Thyroid gland (tissue), 4 donors: ENCODE results near the gene KCNQ1OT1. TPM values are rescaled to one million over a fixed set of nuclear protein-coding genes. Genes with fewer than 3 reads are reported as not detected.

Source experiments
- DNase-seq, 2 donors: peaks; one replicate each; pipeline ENCODE4 v3.0.0-alpha.2; 2019
- H3K27ac ChIP-seq, 3 donors: fragments of 200-600 bp; sonication (generic); 1 replicate in 2 of 3; 2 replicates in 1 of 3; pipeline ENCODE4 v1.5.1; 2016 to 2019; ENCODE audit warnings: mild to moderate bottlenecking in 1 of 3, moderate library complexity in 1 of 3
- H3K27me3 ChIP-seq: fragments of 200-600 bp; sonication (generic); one replicate; pipeline ENCODE4 v1.5.1; 2019
- H3K36me3 ChIP-seq, 2 donors: fragments of 200-600 bp; sonication (generic); one replicate each; pipeline ENCODE4 v1.5.1; 2016 to 2019
- H3K4me1 ChIP-seq, 2 donors: fragments of 200-600 bp; sonication (generic); one replicate each; pipeline ENCODE4 v1.5.1; 2017 to 2019
- H3K4me3 ChIP-seq, 3 donors: fragments of 200-600 bp; sonication (generic); replicated peaks in 1 of 3; 1 replicate in 2 of 3; 2 replicates in 1 of 3; pipeline ENCODE4 v1.5.1; 2016; ENCODE audit warnings: mild to moderate bottlenecking in 1 of 3
- H3K9me3 ChIP-seq: fragments of 200-600 bp; sonication (generic); one replicate; pipeline ENCODE4 v1.5.1; 2017
- POLR2A ChIP-seq, 2 donors: fragments of 450-650 bp; IDR thresholded peaks; one replicate each; pipeline ENCODE4 v1.6.1; 2017; ENCODE audit warnings: antibody characterized with exemption in 2 of 2, mild to moderate bottlenecking in 2 of 2, moderate library complexity in 1 of 2
- WGBS, 2 donors: methylation state at CpG; one replicate each; pipeline ENCODE4 v1.1.5; 2017; 5-methylcytosine and 5-hydroxymethylcytosine counted together
- intact Hi-C: fragments of 100-400 bp; cut with DNase I; formaldehyde crosslinking; loops from one replicate; pipeline ENCODE4 v1.15.1; 2023
- small RNA-seq: library from RNA; depleted of rRNA; stranded (forward); fragments of <200 nt; gene quantifications from one replicate; pipeline ENCODE3, GENCODE V24; 2016
- total RNA-seq, 4 donors: library from RNA; depleted of rRNA; stranded (reverse); fragments of >200 nt; gene quantifications; one replicate each; pipeline ENCODE4 v1.2.3, GENCODE V29; 2016
- TF ChIP-seq, protein P1 (sequence below), 6 experiments: fragments of 200-600 bp in 3 of 6; fragments of 450-650 bp in 3 of 6; sonication (generic) in 3 of 6; IDR thresholded peaks; one replicate each; pipeline ENCODE4 v1.5.1; 2016 to 2019; ENCODE audit warnings: antibody characterized with exemption in 6 of 6, mild to moderate bottlenecking in 2 of 6, inconsistent platforms in 1 of 6, moderate library complexity in 1 of 6

Gene KCNQ1OT1
- total RNA-seq, 4 donors from 2014 or later: 2.0 to 4.1 (median 3.2) TPM

DNA sequence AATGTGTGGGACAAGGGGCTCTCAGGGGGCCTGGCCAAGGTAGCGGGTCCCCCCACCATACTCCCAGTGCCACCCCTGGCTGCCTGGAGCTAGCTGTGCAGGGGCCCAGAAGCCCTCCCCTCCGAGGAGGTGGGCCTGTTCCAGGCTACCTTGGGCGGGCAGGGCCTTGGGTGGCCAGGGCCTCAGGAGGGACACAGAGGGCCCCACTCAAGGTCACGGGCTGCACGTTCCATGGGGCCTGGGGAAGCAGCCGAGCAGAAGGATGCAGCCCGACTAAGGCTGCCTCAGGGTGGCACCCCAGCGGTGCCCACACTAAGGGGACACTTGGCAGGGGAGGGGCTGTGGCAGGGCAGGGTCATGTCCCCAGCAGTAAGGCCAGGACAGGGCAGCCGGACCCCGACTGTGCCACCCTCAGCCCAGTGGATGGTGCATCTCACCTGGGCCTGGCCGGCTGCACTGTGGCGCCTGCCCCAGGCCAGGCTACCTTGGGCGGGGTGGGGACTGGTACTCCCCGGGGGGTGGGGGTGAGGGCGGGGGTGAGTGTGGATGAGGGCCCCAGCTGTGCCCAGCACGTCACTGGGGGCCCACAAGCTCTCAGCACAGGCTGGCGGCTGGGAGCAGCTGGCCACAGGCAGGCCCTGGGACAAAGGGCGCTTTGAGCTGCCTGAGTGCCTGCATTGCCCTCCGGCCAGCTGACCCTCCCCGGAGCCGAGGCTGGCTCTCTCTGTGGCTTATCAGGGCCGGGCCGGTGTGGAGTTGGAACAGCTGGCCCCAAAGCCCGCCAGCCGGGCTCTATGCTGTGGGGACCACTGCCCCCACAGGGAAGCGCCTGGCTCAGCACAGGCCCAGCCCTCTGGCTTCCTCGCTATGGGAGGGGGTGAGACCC, 137.9 kb downstream of the KCNQ1OT1 start:
- no peaks in the 10 kb centered on the region for H3K9me3 ChIP-seq
- 89 to 93% methylated on average over 13 to 15 of the region's 27 CpGs for WGBS, 2 donors
- no peak overlapping the region for H3K4me3 ChIP-seq
- no peaks in the 10 kb centered on the region for H3K27me3 ChIP-seq
- no peaks in the 10 kb centered on the region for H3K36me3 ChIP-seq
- TF ChIP-seq, protein P1, sequence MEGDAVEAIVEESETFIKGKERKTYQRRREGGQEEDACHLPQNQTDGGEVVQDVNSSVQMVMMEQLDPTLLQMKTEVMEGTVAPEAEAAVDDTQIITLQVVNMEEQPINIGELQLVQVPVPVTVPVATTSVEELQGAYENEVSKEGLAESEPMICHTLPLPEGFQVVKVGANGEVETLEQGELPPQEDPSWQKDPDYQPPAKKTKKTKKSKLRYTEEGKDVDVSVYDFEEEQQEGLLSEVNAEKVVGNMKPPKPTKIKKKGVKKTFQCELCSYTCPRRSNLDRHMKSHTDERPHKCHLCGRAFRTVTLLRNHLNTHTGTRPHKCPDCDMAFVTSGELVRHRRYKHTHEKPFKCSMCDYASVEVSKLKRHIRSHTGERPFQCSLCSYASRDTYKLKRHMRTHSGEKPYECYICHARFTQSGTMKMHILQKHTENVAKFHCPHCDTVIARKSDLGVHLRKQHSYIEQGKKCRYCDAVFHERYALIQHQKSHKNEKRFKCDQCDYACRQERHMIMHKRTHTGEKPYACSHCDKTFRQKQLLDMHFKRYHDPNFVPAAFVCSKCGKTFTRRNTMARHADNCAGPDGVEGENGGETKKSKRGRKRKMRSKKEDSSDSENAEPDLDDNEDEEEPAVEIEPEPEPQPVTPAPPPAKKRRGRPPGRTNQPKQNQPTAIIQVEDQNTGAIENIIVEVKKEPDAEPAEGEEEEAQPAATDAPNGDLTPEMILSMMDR (IDR thresholded peaks at IDR 0.05): no peak
- TF ChIP-seq POLR2A (IDR thresholded peaks at IDR 0.05): no peak
- no peak overlapping the region for H3K27ac ChIP-seq
- no peak for DNase-seq
- peaks cover 17 to 24% of the 10 kb centered on the region in 2 donors for H3K4me1 ChIP-seq
- intact Hi-C loops: no loop called here

DNA sequence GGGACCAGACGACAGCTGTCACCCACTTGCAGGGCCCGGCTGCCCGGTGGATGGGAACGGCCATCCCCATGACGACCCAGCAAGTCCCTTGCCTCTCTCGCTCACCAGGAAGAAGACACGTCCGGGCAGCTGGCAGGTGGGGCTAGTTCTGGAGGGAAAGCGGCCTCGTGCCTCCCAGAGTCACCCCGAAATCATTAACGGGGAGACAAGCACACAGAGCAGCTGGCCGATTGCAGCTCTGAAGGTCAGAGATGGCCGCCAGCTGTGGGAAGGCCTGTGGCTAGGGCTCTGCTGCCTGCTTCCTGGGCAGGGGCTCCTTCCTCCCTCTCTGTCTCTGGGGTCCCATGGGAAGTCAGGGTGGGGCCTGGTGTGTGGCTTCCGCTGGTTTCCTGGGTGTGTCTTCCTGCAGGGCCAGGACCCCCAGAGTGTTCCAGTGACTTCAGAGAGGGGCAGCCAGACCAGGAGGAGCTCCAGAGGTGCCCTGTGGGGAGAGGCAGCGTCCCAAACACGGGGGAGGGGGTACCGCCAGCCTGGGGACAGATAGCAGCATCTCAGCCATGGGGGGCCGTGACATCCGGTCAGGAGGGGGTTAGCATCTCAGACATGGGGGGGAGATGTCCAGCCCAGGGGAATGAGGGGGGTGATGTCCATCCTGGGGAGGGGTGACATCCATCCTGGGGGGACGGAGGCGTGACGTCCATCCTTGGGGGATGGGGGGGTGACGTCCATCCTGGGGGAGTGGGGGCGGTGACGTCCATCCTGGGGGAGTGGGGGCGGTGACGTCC, 140.1 kb downstream of the KCNQ1OT1 start:
- no peaks in the 10 kb centered on the region for H3K27me3 ChIP-seq
- H3K36me3 ChIP-seq: no peaks in the 10 kb centered on the region
- peaks cover 12 to 14% of the 10 kb centered on the region in 2 donors for H3K4me1 ChIP-seq
- no peak for DNase-seq
- intact Hi-C loops: no loop called here
- H3K9me3 ChIP-seq: no peaks in the 10 kb centered on the region
- 91% methylated on average over 10 of the region's 28 CpGs; no CpG with 5 or more reads in 1 of the 2 donors for WGBS, 2 donors
- TF ChIP-seq POLR2A (IDR thresholded peaks at IDR 0.05): no peak
- TF ChIP-seq, protein P1 (IDR thresholded peaks at IDR 0.05): no peak
- no peak overlapping the region for H3K4me3 ChIP-seq
- no peak overlapping the region for H3K27ac ChIP-seq

DNA sequence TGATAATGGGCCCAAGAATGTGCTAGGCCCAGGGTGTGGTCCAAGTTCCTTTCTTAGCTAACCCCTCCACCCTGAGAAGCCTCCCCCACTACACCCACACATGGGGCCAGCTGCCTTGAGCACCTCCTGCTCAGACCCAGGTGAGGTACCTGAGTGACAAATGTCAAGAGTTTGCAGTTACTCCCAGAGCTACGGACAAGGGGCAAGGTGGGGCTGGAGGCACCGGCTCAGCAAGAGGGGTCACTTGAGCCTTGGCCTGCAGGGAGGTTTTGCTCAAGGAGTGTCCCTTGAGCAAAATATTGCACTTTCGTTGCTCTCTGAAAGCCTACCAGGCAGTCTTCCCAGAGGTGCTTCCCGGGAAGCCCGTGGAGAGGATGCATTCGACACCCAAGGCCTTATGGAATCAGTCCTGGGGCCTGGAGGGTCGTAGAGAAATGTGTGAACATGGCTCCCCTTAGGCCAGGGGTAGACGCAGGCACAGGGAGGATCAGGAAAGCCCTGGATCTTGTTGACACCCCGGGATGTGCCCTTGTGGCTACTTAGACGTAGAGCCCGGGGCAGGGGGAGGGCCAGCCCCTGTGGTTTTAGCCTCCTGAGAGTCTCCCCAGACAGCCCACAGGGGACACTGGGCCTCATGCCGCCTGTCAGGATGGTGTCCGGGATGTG, 140.8 kb downstream of the KCNQ1OT1 start:
- H3K4me1 ChIP-seq: peaks cover 17 to 19% of the 10 kb centered on the region in 2 donors
- intact Hi-C loops: no loop called here
- H3K4me3 ChIP-seq: no peak overlapping the region
- WGBS, 2 donors: 78 to 85% methylated on average over 10 of the region's 13 CpGs
- DNase-seq: no peak
- H3K27me3 ChIP-seq: no peaks in the 10 kb centered on the region
- H3K27ac ChIP-seq: peak overlapping the region in 1 of 3 donors; percentile 23
- TF ChIP-seq, protein P1 (IDR thresholded peaks at IDR 0.05): no peak
- TF ChIP-seq POLR2A (IDR thresholded peaks at IDR 0.05): no peak
- H3K9me3 ChIP-seq: no peaks in the 10 kb centered on the region
- H3K36me3 ChIP-seq: no peaks in the 10 kb centered on the region

DNA sequence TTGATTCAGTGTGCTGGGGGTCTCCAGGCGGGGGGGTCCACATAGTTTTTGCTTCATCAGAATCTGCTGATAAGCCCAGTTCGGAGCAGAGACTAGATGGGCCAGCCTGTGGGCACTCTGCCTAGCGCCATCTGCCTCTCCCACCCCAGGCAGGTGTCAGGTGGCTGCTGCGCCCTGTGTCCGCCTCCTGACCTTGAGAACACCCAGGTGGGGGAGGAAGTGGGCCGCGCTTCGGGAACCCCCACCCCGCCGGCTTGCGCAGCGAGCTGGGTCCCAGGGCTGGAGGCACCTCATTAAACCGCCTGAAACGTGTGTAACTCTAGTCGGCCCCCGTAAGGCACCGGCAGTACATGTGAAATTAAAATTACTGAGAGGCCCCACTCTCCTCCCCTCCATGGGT, 141.4 kb downstream of the KCNQ1OT1 start:
- WGBS, 2 donors: 92 to 97% methylated on average over 8 to 11 of the region's 17 CpGs
- no peaks in the 10 kb centered on the region for H3K36me3 ChIP-seq
- H3K27me3 ChIP-seq: no peaks in the 10 kb centered on the region
- DNase-seq: no peak
- H3K4me1 ChIP-seq: peaks cover 19 to 22% of the 10 kb centered on the region in 2 donors
- no peaks in the 10 kb centered on the region for H3K9me3 ChIP-seq
- intact Hi-C loops: no loop called here
- TF ChIP-seq POLR2A (IDR thresholded peaks at IDR 0.05): no peak
- TF ChIP-seq, protein P1 (IDR thresholded peaks at IDR 0.05): no peak
- peak overlapping the region in 1 of 3 donors; percentile 23 for H3K27ac ChIP-seq
- no peak overlapping the region for H3K4me3 ChIP-seq

Small RNA genes lying within 50 kb of the gene (small RNA-seq; reads per million reads assigned to genes)
- gene RF01947 (not detected), gene RF01948 (not detected), gene RF01950 (not detected)

Other genes starting within 250 kb of the KCNQ1OT1 start
- gene CDKN1C, start 185.8 kb upstream of the KCNQ1OT1 start, total RNA-seq: 10 to 100 TPM; 12.6 to 29.7 (median 16.8) TPM
- 1 to 10 TPM in 2 of 4 donors, under 1 TPM in 1, not detected in 1; 0.93 to 3.7 (median 2.3) TPM for gene PHLDA2, start 229.4 kb upstream of the KCNQ1OT1 start, total RNA-seq